ENCODE measurements around the gene MFSD2A.
"Not testable (repeated sequence)": the region's sequence is repeated elsewhere in the genome, so short reads cannot be mapped to it uniquely, and the experiment has no call there.

MFSD2A gene

DNA sequence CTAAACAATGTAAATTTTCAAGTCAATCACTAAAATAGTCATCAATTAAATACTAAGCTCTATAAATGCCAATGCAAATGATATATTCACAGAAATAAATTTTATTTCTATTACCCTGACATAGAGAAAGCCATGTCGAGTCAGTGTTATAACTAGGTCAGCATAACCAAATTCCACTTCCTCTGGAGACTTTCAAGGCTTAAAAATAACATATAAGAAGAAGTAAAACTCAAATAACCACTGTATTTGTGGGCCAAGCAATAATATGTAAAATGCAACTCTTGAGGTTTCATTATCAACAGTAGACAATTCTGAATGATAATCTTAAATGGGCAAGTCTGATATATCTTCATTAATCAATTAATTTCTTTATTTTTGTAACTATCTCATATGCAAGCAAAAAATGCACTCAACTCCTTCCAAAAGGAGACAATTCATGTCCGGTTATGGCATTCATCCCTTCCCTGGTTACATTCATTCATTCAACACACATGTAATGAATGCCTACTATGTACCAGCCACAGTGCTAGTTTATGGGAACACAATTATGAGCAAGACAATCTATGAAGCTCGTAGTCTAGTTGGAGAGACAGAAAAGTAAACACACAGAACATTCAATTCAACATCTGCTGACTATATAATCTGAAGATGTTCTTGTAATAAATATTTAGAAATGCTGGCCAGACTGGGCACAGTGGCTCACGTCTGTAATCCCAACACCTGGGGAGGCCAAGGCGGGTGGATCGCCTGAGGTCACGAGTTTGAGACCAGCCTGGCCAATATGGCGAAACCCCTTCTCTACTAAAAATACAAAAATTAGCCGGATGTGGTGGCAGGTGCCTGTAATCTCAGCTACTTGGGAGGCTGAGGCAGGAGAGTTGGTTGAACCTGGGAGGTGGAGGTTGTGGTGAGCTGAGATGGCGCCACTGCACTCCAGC lies 48.5 kb downstream of the MFSD2A start:
- DNase-seq (ENCODE audit: low spot score), result no peak

DNA sequence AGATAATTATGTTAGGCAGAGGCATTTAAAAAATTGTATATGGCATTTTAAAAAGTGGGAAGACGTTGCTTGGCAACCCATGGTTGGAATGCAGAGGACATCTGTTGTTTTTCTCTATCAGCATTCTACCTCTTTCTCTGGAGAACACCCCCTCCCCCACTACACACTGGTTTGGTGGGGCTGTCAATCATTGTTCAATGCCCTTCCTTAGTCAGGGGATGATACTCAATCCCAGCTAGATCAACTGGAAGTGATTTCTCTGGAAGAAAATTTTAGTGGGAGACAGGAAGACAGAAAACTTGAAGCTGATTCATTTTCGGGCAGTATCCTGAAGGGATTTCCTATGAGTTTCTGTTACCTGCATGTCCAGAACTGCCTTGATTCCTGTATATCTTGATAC lies 49.9 kb downstream of the MFSD2A start:
- DNase-seq (ENCODE audit: low spot score), result no peak

DNA sequence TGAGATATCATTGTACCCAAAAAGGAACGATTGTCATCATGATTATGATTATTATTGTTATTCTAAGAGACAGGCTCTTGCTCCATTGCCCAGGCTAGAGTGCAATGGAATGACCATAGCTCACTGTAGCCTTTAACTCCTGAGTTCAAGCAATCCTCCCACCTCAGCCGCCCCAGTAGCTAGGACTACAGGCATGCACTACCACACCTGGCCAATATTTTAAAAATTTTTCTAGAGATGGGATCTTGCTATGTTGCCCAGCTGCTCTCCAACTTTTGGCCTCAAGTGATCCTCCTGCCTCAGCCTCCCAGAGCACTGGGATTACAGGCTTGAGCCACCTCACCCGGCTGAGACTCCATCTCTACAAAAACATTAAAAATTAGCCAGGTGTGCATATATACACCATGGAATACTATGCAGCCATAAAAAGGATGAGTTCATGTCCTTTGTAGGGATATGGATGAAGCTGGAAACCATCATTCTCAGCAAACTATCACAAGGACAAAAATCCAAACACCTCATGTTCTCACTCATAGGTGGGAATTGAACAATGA lies 52.6 kb downstream of the MFSD2A start:
- not testable (repeated sequence) for DNase-seq (ENCODE audit: low spot score)

DNA sequence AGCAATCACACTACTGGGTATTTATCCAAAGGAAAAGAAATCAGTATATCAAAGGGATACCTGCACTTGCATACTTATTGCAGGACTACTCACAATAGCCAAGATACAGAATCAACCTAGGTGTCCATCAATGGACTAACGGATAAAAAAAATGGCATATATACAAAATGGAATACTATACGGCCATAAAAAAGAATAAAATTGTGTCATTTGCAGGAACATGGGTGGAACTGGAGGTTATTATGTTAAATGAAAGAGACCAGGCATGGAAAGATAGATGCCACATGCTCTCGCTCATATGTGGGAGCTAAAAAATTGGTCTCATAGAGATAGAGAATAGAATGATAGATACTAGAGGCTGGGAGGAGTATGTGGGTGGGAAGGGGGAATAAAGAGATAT lies 56.3 kb downstream of the MFSD2A start:
- DNase-seq (ENCODE audit: low spot score), result no peak

DNA sequence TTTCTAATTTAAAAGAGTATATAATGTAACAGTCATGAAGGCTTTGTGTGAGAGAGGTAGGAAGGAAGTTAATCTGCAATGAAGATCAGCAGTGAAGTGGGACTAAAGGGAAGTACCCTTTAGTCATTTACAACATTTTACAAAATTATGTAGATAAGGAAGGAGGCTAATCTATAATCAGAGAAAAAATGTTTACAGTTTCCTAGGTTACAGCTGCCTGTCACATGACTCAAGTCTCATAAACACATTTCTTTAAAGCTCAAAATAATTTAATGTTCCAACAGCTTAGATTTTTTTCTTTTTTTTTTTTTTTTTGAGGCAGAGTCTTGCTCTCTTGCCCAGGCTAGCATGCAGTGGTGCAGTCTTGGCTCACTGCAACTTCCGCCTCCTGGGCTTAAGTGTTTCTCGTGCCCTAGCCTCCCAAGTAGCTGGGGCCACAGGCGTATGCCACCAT lies 59.3 kb downstream of the MFSD2A start:
- no peak for DNase-seq (ENCODE audit: low spot score)

DNA sequence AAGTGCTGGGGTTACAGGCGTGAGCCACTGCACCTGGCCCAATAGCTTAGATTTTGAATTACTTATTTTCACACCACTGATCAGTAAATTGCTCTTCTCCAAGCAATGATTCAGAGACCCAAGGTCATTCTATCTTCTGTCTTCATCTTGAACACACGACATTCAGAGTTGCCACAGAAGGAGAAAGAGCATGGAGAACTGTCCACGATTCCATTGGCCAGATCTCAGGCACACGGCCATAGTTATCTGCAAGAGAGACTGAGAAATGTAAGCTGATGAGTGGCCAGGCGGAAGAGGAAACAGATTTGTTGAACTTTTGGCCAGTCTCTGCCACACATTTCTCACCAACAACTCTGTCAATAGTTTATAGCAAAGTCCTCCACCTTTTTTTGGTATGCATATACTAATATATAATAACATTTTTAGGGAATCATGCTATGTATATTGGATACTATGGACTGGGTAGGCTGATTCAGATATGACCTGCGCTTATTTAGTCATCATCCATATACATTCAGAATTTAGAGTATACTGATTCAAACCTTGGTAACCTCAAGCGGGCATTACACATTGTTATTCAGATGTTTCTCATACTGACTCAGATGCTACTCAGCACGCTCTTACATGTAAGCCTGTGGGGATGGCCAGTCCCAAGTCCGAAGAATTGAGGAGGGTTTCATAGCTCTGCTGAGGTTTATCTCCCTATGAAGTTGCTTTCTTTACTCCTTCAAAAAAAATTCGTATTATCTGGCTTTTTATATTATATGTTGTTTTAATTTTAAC lies 60.1 kb downstream of the MFSD2A start:
- DNase-seq (ENCODE audit: low spot score), result no peak

DNA sequence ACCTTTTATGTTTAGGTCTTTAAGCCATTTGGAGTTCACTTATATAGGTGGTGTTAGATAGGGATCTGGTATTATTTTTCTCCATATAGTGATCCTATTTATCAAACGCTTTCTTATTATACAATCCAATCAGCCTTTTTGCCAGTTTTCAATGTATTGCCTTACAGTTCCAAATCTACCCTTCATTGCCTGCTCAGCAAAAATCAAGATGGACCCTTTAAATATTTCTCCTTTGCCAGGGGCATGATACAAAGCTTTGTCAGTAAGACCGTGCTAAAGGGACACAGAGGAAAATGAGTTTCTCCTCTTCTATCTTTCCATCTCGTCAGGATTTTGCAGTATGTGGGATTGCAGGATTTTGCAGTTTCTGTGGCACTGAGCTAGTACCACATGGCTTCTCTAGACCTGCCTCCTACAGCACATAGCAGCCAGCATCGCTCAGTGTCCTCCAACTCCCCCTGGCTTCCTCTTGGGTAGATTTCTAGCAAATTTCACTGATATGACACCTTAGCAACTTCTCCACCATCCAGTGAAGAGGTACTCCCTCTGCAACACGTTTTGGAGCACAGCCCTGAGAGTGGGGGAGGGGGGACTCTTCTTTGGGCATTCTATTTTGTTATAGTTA lies 63.1 kb downstream of the MFSD2A start:
- DNase-seq (ENCODE audit: low spot score), result no peak

All from cerebellar cortex (tissue), 1 donor.